ENCODE data around the gene CBFA2T2. TPM values are rescaled to one million over a fixed set of nuclear protein-coding genes. Genes with fewer than 3 reads are reported as not detected.

CBFA2T2 gene
- total and polyA plus RNA-seq, 2 of the 4 experiments (the other 2 are of a cell fraction): 3.8 to 6.2 TPM

DNA sequence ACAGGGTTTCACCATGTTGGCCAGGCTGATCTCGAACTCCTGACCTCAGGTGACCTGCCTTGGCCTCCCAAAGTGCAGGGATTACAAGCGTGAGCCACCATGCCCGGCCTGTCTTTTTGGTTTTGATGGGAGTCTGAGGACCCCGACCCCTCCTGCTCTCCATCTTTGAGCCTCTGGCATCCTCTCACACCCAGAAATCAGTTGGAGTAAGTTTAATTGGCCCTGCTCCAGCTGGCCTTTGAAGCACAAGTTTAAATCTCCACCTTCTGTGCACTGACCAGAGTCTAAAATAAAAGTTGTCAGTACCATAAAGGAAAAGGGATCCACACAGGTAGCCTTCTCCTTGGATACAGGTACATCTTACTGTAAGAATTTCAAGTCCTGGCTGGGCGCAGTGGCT is 156.3 kb downstream of the CBFA2T2 start:
- H4K5ac ChIP-seq (ENCODE audit: low read depth, low read length): no peak overlapping the region
- H3K14ac ChIP-seq (replicated peaks; ENCODE audit: low read depth, low read length): no peak overlapping the region
- peaks cover 9% of the 10 kb centered on the region; the same call in 1 of the 2 replicates for H4K20me1 ChIP-seq (ENCODE audit: insufficient read depth, low read length)
- H3K56ac ChIP-seq (ENCODE audit: extremely low read depth, insufficient read depth, low read length): no peak overlapping the region
- no peak overlapping the region for H3K4ac ChIP-seq (ENCODE audit: low read depth, low read length)
- no peak overlapping the region for H4K8ac ChIP-seq (ENCODE audit: low read depth in 2 of 2, low read length in 2 of 2)
- intact Hi-C loops (cut with micrococcal nuclease) (no loop called here), in situ Hi-C loops (cut with MboI; ENCODE audit: low sequenced_read_pairs) (no loop called here), dilution Hi-C loops (cut with HindIII; ENCODE audit: low sequenced_read_pairs, unreplicated experiment) (no loop called here)
- H3K23ac ChIP-seq (ENCODE audit: low read depth, low read length): no peak overlapping the region
- BruUV-seq (replicated peaks): no TSS peak
- H2BK20ac ChIP-seq (ENCODE audit: low read depth, low read length): no peak overlapping the region
- H3K36me3 ChIP-seq (ENCODE audit: control insufficient read depth, insufficient read depth, low read length): peaks cover 29% of the 10 kb centered on the region
- TF ChIP-seq NFE2L2 (IDR thresholded peaks at IDR 0.05; ENCODE audit: low read depth, low read length): no peak
- no peak for TF ChIP-seq MAZ (IDR thresholded peaks at IDR 0.05; ENCODE audit: borderline replicate concordance, low read depth, low read length)
- TF ChIP-seq, protein P1, sequence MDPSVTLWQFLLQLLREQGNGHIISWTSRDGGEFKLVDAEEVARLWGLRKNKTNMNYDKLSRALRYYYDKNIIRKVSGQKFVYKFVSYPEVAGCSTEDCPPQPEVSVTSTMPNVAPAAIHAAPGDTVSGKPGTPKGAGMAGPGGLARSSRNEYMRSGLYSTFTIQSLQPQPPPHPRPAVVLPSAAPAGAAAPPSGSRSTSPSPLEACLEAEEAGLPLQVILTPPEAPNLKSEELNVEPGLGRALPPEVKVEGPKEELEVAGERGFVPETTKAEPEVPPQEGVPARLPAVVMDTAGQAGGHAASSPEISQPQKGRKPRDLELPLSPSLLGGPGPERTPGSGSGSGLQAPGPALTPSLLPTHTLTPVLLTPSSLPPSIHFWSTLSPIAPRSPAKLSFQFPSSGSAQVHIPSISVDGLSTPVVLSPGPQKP (IDR thresholded peaks at IDR 0.05; ENCODE audit: borderline replicate concordance, low read depth, low read length): no peak
- TF ChIP-seq, protein P2, sequence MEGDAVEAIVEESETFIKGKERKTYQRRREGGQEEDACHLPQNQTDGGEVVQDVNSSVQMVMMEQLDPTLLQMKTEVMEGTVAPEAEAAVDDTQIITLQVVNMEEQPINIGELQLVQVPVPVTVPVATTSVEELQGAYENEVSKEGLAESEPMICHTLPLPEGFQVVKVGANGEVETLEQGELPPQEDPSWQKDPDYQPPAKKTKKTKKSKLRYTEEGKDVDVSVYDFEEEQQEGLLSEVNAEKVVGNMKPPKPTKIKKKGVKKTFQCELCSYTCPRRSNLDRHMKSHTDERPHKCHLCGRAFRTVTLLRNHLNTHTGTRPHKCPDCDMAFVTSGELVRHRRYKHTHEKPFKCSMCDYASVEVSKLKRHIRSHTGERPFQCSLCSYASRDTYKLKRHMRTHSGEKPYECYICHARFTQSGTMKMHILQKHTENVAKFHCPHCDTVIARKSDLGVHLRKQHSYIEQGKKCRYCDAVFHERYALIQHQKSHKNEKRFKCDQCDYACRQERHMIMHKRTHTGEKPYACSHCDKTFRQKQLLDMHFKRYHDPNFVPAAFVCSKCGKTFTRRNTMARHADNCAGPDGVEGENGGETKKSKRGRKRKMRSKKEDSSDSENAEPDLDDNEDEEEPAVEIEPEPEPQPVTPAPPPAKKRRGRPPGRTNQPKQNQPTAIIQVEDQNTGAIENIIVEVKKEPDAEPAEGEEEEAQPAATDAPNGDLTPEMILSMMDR (conservative IDR thresholded peaks at IDR 0.05; ENCODE audit: low read depth, low read length): no peak
- TF ChIP-seq RAD21 (IDR thresholded peaks at IDR 0.05; ENCODE audit: low read length): no peak
- TF ChIP-seq FOS (IDR thresholded peaks at IDR 0.05; ENCODE audit: low read depth, low read length): no peak
- TF ChIP-seq MXI1 (IDR thresholded peaks at IDR 0.05; ENCODE audit: borderline replicate concordance, low read depth, low read length): no peak
- TF ChIP-seq RFX5 (IDR thresholded peaks at IDR 0.05; ENCODE audit: low read depth, low read length): no peak
- no peak for TF ChIP-seq POLR2A (IDR thresholded peaks at IDR 0.05; ENCODE audit: low read depth, low read length)
- no peak for TF ChIP-seq MAFK (IDR thresholded peaks at IDR 0.05; ENCODE audit: low read depth, low read length)
- TF ChIP-seq CEBPB (IDR thresholded peaks at IDR 0.05; ENCODE audit: low read depth, low read length): no peak
- TF ChIP-seq, protein P3, sequence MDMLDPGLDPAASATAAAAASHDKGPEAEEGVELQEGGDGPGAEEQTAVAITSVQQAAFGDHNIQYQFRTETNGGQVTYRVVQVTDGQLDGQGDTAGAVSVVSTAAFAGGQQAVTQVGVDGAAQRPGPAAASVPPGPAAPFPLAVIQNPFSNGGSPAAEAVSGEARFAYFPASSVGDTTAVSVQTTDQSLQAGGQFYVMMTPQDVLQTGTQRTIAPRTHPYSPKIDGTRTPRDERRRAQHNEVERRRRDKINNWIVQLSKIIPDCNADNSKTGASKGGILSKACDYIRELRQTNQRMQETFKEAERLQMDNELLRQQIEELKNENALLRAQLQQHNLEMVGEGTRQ (IDR thresholded peaks at IDR 0.05; ENCODE audit: low read depth, low read length): no peak
- no peak for TF ChIP-seq SMC3 (IDR thresholded peaks at IDR 0.05; ENCODE audit: low read depth, low read length)
- no peak for TF ChIP-seq RCOR1 (IDR thresholded peaks at IDR 0.05; ENCODE audit: insufficient replicate concordance, low read length)
- TF ChIP-seq CHD1 (IDR thresholded peaks at IDR 0.05; ENCODE audit: low read depth, low read length): no peak
- H3K9me3 ChIP-seq (ENCODE audit: control insufficient read depth, insufficient read depth, low read length): no peaks in the 10 kb centered on the region
- H2BK120ac ChIP-seq (ENCODE audit: low read depth, low read length): no peak overlapping the region
- H2BK5ac ChIP-seq (ENCODE audit: low read depth, low read length, poor library complexity, severe bottlenecking): no peak overlapping the region
- no peak overlapping the region for H3K27ac ChIP-seq (ENCODE audit: insufficient read depth, low read length)
- no peaks in the 10 kb centered on the region; a peak in 1 of 4 replicates for H3K79me1 ChIP-seq (ENCODE audit: low read depth in 1 of 2, low read length in 2 of 2)
- ATAC-seq (ENCODE audit: low read depth): no peak
- H4K91ac ChIP-seq (ENCODE audit: insufficient read depth, low read depth, low read length): no peak overlapping the region
- no CpG with 5 or more reads among the region's 5 CpGs for WGBS, 2 experiments (ENCODE audit: extremely low coverage in 2 of 2, insufficient read length in 1 of 2)
- no peaks in the 10 kb centered on the region for H3K27me3 ChIP-seq (ENCODE audit: control insufficient read depth, insufficient read depth, low read length)
- no peak overlapping the region for H2AK5ac ChIP-seq (ENCODE audit: low read depth, low read length)
- no peak overlapping the region for H3K18ac ChIP-seq (ENCODE audit: low read depth, low read length)
- H2AFZ ChIP-seq (replicated peaks; ENCODE audit: low read length, poor library complexity): no peak overlapping the region
- H3K4me2 ChIP-seq (ENCODE audit: low read depth, low read length): no peak overlapping the region
- POLR2A ChIA-PET (ENCODE audit: unreplicated experiment): no interaction called here
- 0 out of 2 replicates have a peak, but pooled peaks cover 3% of the 10 kb centered on the region for H3K4me1 ChIP-seq (ENCODE audit: control insufficient read depth, insufficient read depth, low read length)
- no peak overlapping the region for H2BK15ac ChIP-seq (ENCODE audit: low read depth, low read length)
- peaks cover 14% of the 10 kb centered on the region; the same call in 1 of the 2 replicates for H3K9me1 ChIP-seq (ENCODE audit: insufficient read depth, low read length)
- DNase-seq: no peak
- no peak overlapping the region for H3K4me3 ChIP-seq (ENCODE audit: insufficient read depth, low read depth, low read length)
- no peak overlapping the region for H2AK9ac ChIP-seq (replicated peaks; ENCODE audit: low read depth, low read length, poor library complexity)
- CTCF ChIA-PET: no interaction called here
- no peak overlapping the region for H3K9ac ChIP-seq (ENCODE audit: low read depth, low read length)

Measured in IMR-90 (cell line).